Embryonic facial prominence (tissue), 1 donor: Measurements from ENCODE around the gene GNAI3.

Source experiments
- DNase-seq: peaks from one replicate; pipeline ENCODE4 v3.0.0-alpha.2; 2016; ENCODE audit errors: extremely low spot score

The GNAI3 gene

DNA sequence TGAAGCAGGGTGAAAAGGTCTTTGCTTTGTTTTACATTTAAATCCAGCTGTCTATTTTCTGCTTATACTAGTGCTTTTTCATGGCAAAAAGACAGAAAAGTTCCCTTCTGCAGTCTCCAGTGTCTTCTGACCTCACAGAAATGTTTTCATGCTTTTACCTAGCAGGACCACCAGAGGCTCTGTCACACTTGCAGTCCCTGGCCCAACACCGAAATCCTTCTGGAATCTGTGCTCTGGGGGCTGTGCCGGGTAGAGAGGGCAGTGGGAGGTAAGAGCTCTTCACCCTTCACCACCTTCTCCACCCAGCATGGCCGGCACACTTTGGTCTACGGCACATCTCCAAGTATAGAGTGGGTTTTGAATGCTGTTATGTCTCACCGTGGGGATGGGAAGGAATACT is 50.2 kb downstream of the GNAI3 start:
- DNase-seq = no peak

DNA sequence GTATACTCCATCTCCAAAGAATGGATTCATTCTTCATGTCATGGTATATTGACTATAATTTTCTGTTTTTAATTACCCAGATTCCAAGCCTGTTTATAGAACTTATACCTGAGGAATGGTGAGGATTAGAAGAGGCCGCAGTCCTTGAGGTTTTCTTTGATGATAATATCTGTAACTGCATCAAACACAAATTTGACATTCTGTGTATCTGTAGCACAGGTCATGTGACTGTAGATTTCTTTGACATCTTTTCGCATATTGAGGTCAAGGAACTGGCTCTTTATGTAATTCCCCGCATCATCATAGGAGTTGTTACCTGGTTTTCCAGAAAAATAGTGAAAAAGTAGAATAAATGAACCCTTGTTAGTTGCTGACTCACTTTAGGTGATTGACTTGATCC is 54.8 kb downstream of the GNAI3 start:
- no peak for DNase-seq

DNA sequence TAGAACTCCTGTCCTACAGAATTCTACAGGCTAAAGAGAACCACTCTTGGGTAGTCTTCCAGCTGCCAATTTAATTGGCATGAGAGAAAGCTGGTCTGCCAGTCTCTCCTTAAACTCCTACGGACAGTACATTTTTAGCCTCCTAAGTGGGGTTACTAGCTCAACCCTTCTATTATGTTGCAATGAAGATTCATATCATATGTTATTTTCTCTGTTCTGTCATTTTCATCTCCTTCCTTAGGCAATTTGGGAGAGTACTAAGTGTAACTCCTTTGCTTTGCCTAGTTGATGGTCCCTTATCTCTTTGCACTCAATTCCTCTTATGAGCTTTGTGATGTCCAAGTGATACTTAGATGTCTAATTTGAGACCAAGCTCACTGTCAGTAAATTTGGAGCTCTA is 57.0 kb downstream of the GNAI3 start:
- DNase-seq = no peak

DNA sequence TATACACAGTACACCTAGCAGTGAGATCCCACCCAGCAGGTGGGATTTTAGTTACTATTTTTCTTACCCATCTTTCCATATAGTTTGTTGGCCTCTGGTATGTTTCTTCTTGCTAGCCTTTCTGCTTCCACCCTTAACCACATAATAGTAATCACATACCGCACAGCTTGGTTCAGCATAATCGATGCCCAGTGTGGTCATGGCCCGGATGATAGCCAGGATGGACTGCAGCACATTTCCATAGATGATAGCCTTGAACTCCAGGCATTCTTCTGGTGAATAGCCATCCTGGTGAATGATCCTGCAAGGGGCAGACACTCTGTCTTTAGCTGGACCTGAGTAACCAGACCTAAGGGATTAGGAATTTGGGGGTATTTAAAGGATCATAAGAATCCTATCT is 61.5 kb downstream of the GNAI3 start:
- no peak for DNase-seq

DNA sequence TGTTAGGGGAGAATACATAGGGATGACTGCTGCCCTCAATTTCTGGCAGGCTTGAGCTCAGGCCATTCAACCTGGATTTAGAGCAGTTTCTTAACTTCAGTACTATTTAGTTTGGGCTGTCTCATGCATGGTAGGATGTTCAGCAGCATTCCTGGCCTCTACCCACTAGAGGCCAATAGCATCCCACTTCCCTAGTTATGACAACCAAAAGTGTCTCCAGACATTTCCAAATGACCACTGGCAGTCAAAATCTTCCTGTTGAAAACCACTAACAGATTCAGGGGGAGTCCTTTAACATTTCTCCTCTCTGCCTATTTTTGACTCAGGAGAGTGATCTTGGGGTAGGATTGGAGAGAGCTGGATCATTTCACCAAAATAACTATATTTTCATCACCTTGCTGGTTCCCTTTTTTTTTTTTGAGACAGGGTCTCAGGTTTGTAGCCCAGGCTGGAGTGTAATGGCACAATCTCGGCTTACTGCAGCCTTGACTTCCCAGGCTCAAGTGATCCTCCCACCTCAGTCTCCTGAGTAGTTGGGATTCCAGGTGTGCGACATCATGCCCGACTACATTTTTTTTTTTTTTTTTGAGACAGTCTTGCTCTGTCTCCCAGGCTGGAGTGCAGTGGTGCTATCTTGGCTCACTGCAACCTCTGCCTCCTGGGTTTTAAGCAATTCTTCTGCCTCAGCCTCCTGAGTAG is 62.3 kb downstream of the GNAI3 start:
- DNase-seq = no peak

DNA sequence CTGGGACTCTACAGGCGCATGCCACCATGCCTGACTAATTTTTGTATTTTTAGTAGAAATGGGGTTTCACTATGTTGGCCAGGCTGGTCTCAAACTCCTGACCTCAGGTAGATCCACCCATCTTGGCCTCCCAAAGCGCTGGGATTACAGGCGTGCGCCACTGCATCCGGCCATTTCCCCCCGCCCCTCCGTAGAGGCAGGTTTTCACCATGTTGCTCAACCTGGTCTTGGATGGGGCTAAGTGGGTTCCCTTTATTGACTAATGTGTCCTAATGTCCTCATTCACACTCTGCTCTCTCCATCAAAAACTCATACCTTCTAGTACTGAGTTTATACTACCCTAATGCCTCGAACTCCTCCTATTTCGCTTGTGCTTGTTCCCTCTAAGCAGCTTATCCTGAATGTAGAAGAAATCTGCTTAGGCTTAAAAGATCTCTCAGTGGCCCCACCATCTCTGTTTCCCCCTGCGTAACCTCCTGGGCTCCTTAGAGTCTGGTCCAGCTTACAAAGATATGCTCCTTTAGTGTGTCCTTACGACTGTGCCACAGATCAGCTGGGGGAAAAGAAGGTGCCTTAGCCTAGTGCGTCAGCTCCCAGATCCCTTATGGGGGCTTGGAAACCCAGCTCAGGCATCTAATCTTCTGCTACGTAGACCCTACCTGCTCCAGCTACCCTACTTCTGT is 63.0 kb downstream of the GNAI3 start:
- DNase-seq = no peak

DNA sequence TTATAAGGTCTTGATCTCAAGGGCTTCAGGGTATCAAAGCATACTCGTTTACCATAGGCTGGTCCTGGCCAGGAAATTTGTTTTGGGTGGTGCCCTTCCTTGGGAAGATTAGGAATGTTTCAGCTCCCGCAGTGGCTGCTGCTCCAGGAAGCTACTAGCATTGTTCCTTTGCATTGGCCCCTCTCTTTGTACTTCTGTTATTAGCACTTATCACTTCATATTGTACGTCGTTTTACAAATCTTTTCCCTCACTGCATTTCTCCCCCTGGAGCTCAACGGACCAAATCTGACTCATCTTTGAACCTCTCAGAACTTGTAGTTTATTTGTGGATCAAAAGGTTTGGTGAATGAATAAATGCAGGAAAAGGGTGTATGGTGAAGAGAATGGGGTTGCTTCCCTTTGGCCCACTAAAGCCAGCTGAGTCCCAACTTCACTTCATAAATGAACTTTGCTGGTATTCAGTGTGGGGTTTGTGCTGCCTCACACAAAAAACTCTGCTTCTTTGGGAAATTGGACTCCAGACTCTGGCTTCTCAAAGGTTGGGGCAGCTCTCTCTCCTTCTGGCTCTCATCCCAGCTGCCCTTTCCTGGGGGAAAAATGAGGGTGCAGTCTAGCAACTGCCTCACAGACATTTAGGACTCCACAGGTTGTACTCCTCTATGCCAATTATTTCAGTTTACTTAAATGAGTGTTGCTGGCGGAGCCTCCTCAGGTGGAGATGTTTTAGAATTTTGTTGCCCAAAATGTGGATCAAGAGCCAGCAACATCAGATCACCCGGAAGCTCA is 65.1 kb downstream of the GNAI3 start:
- DNase-seq = no peak

DNA sequence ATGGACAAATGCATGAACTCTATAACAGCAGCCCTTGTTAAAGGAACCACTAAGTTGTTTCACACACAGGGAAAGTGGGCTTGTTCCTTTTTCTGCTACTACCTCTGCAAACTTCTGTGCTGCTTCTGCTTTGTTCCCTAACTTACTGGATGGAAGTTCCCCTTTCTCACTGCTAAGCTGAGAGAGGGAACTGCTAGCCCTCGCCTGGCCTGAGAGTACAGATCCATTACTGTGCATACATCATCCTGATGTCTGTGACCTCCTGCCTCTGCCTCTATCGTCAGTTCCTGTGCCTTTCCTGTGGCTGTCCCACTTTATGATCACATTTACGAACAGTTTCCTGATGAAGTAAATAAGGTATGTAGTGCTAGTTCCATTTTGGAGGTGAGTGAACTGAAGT is 67.5 kb downstream of the GNAI3 start:
- no peak for DNase-seq

DNA sequence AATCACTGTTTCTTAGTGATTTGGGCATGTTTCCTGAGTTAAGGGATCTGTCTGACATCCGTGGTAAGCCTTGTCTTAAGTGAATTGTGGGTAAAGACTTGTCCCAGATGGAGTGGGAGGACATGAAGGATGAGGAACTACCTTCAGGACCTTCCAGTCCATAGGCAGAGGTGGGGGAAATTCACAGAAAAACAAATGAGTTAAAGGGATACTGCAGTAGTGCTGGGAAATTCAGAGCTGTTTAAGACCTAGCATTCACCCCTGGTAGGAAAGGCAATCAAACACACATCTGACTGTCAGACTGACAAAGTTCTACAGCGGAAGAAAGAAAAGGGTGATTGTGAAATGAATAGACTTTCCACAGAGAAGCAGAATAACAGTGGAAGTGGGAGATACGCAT is 68.0 kb downstream of the GNAI3 start:
- no peak for DNase-seq

DNA sequence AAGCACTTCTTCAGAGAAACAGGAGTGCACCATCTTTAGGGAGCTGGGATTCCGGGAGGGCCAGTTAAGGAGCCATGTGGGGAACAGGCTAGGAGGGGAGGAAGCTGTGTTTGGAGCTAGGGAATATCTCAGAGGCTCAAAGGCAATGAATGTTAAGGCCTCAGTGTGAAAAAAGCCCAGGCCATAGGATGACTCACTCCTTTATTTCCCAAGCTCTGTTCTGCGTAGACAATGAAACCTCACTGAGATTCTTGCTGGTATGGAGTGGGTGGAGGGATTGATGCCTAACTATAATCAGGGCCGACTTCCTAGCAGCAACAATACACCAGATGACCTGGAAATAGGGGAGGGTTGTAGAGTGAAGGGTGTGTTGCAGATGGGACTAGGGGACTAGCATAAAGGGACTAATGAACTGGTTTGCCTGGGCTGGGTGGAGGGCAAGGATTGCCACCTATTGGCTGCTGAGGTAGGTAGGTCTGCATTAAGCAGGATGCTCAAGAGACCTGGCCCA is 68.9 kb downstream of the GNAI3 start:
- DNase-seq = no peak

DNA sequence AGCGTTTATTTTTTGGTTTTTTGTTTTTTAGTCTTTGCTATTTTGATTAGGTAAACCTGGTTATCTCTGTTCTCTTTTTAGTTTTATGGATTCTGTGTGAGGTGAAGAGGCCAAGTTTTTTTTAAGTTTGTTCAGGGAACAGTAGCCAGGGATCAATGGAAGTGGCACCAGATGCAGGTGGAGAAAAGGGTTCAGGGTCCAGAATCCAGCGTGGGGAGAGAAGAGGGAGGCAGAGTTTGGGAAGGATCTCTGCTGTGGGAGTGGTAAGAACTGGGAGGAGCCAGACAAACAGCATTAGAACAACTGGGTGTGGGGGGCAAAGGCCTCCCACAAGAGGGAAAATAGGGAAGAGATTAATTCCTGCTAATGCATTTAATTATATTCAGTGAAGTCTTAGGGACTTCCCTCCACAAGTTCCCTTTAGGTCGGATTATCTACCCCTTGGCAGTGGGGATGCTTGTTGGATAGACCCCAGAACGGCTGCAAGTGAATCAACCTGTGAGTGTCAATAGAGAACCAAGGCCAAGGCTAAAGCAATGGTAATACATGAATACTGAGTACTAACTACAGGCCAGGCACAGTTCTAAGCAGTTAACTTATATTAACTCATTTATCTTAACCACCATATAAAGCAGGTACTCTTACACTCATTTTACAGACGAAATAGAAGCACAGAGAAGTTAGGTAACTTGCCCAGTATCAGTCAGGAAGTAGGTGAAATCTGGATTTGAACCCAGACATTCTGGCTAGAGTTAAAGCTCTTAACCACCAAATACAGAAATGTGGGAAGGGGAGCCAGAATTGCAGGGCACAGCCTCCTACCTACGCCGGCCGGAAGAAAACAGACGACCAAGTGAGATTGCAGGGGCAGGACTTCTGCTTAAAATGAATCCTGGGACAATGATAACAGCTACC is 70.5 kb downstream of the GNAI3 start:
- DNase-seq = no peak

DNA sequence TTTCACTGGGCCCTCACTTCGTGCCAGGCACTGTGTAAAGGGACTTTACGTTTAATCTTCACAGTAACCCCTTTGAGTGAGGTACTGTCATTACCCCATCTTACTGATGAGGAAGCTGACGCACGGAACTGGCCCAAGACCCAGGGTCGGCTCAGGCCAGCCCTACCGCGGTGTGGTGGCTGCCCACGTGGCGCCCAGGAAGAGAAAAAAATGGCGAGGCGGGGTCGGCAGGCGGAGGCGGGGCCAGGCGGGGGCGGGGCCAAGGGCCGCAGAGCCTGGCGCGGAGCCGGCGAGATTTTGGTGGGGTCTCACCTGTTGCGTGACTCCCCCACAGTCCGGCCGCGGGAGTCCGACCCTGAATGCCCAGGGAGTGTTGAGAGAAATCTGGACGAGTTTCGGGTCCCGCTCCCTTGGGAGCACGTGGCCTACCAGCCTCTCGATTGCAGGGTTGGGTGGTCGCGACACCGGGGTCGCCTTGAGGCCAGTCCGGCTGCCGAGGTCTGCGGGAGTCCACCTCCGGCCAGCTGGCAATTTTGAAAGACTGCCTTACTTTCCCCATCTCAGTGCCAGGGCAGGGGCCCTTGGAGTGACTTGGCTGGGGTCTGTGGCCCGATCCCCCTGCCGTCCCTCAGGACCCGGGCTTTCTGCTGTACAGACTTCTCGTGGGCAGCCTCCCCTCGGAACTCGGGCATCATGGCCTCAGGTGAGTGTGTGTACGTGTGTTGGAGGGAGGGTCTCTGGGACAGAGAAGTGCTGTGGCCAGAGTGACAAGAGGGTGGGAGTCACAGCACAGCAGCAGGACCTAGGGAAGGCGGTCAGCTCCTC is 71.4 kb downstream of the GNAI3 start, which contains the start of the genes AMPD2 and GNAT2:
Gene AMPD2 (plus strand): TSS at position 262 of the 825 bp plus-strand sequence. CDS start 1,339 bp downstream, outside the sequence.
Gene GNAT2 (minus strand): TSS at position 41 of the 825 bp plus-strand sequence. CDS start 6,746 bp downstream, outside the sequence.
- DNase-seq = peak; percentile 47

DNA sequence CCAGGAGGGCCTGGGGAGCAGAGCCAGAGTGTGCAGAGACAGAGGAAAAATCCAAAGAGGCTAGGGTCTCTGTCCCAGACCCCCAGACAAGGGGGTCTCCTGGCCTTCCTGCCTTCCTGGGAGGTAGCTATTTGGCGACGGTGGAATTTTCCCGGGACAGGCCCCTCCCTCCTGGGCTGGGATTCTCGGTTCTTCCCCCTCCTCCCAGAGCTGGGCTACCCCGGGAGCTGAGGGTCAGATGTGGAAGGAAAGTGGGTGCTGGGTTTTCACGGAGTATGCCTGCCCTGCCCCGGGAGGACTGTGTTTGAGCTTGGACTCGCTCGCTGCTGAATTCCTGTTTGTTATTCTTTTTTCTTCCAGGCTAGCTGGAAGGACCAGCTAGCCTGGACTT is 72.0 kb downstream of the GNAI3 start:
- peak; percentile 13 for DNase-seq

DNA sequence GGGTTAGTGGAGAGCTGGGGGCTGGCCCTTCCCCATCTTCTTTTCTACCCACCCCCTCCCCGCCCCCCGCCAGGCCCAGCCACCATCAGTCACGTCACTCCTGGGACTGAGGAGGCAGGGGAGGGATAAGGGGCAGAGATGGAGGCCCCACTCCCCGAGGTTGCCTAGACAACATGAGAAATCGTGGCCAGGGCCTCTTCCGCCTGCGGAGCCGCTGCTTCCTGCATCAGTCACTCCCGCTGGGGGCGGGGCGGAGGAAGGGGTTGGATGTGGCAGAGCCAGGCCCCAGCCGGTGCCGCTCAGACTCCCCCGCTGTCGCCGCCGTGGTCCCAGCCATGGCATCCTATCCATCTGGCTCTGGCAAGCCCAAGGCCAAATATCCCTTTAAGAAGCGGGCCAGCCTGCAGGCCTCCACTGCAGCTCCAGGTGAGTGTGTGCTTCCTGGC is 72.4 kb downstream of the GNAI3 start:
- peak; percentile 87 for DNase-seq

DNA sequence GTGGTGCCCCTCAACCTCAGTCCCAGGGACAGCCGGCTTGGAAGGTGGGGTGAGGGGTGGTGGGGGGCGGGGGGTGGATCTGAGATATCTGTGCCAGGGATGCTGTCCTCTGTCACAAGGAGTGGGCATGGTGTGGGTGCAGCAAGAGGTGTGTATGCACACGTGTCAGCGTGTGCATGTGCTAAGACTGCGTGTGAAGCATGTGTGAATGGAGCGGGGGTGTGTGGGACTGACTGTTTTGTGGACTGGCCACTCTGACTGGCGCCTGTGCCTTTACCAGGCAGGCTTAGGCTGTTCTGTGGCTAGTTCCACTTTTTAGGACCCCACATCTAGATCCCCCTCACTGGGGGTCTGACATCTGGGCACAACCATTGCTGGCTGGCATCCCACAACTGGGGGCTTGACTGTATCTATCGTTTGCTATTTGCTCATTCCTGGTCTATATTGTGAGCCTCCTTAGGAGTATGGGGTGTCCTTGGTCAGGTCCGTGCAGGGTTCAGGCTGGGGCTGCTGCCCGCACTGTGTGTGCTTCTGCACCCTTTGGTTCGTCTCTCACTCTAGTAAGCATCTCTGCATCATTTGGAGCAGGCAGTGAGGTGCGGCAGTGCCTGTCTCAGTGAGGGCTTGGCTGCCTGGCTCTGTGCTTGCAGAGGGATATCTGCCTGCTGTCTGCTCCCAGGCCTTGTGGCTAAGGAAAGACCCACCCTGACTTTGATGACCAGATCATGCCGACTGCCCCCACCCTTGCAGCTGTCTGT is 73.1 kb downstream of the GNAI3 start:
- no peak for DNase-seq

DNA sequence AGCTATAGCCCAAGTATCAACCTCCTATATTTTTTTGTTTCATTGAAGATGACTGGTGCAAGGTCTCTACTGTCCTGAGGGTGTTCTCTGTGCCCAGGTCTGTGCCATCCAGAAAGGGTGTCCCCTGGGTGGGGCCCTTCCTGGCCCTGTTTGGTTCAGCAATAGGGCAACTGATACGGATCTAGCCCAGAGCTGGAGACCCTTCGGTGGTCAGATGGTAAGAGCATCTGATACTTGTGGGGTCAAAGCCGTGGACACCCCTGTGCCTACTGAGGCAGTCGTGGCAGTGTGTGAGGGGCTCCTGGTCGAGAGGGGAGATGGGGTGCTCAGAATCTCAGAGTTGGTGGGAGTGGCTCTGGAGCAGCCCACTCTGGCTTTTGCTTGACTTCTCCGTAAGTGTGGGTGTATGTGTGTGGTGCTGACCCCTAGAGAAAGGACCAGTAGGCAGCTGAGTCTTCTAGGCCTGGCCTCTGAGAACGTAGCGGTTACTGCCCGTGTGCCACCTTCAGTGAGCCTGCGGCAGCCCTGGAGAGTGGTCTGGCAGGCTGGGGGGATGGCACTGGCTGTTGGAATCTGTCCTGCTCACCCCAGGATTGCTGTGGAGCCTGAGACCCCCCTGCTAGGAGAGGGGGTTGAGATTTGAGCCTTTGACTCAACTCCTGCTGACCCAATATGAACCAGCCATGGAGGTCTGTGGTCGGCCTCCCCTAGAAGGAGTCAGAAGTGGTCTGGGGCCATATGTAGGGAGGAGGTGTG is 73.9 kb downstream of the GNAI3 start:
- DNase-seq = no peak

DNA sequence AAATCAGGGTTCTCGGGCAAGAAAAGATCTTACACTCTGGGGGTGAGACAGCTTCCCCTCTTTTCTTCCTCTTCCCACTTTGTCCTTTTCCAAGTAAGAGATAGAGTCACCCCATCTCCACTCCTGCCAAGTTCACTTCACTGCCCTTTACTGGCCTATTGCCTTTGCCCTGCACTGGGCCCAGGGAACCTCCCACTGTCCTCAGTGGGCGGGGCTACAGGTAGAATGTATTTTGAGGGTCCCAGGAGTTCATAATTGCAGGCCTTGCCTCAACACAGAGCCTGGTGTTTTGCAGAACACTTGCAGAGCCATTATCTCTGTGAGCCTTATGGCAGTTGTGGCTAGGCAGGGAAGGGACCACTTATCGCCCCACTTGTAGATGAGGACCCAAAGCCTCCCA is 74.5 kb downstream of the GNAI3 start:
- DNase-seq = no peak

DNA sequence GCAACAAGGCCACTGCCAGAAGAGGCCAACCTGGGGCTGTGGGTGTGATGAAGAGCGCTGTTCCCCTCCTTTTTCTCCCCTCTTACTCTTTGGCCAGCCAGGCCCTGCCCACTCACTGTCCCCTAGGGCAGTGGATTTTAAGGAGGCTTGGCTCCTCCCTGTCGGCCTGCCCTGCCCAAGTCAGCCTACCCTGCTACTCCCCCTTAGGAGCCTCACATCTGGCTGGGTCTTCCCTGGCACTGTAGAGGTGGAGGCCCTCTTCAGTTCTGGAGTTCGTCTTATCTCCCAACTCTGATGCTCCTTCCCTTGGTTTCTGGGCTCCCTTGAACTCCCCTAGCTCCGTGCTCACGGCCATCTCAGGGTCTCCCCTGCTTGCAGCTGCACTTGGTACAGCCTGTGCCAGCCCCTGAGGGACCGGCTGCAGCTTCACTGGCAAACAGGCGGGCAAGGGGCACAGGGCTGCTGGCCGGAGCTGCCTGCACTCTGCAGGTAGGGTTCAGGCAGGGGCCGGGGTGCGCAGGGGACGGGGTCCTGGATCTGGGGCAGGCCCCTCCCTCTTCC is 75.3 kb downstream of the GNAI3 start:
- no peak for DNase-seq
